Pancreas (tissue), 10 donors: Measurements from ENCODE around the gene NUDT3. TPM values are rescaled to one million over a fixed set of nuclear protein-coding genes. Genes with fewer than 3 reads are reported as not detected.
"Not testable (repeated sequence)": the region's sequence is repeated elsewhere in the genome, so short reads cannot be mapped to it uniquely, and the experiment has no call there.

Experiments used
- ATAC-seq, 4 donors: fragments of 200-7000 bp; cut with Tn5 transposase; one replicate each; pipeline versions ENCODE4 v1.8.0 to v1.9.1; 2020; ENCODE audit warnings: mild to moderate bottlenecking in 4 of 4, moderate library complexity in 4 of 4
- DNase-seq, 6 donors: peaks; one replicate each; pipeline ENCODE4 v3.0.0-alpha.2; 2020
- FAIRE-seq: peaks from 2 replicates; lab custom pipeline; 2012; peaks lifted over from hg19 to GRCh38; lab: Jason Lieb, UNC
- H3K27ac ChIP-seq, 4 donors: fragments of 200-600 bp; sonication (generic); 1 replicate in 3 of 4; 2 replicates in 1 of 4; pipeline versions ENCODE4 v1.5.0 to v1.8.0; 2020
- H3K27me3 ChIP-seq, 4 donors: fragments of 200-600 bp; one replicate each; pipeline ENCODE4 v1.8.0; 2021
- H3K36me3 ChIP-seq, 3 donors: fragments of 200-600 bp; sonication (generic) in 1 of 3; one replicate each; pipeline versions ENCODE4 v1.5.0 to v1.8.0; 2020 to 2021
- H3K4me1 ChIP-seq, 3 donors: fragments of 200-600 bp; one replicate each; pipeline ENCODE4 v1.8.0; 2021
- H3K4me3 ChIP-seq, 4 donors: fragments of 200-600 bp; sonication (generic) in 2 of 4; one replicate each; pipeline versions ENCODE4 v1.5.0 to v1.8.0; 2020 to 2021
- H3K9me3 ChIP-seq, 4 donors: fragments of 200-600 bp; one replicate each; pipeline ENCODE4 v1.8.0; 2021
- CTCF ChIP-seq, 4 donors: fragments of 200-600 bp; sonication (generic) in 3 of 4; IDR thresholded peaks; one replicate each; pipeline versions ENCODE4 v1.5.0 to v1.8.0; 2021; ENCODE audit warnings: antibody characterized with exemption in 4 of 4
- WGBS, 2 donors: extraction: QIAGEN DNeasy Blood & Tissue Kit; methylation state at CpG; one replicate each; pipeline ENCODE4 v1.1.7; 2013; 5-methylcytosine and 5-hydroxymethylcytosine counted together
- intact Hi-C, 3 donors: fragments of 100-400 bp; cut with DNase I; formaldehyde crosslinking; loops; one replicate each; pipeline versions ENCODE4 v1.11.1 to v1.14.2; 2022
- polyA plus RNA-seq, 2 donors: library from polyadenylated mRNA; stranded (reverse); fragments of 200-250 nt; gene quantifications; one replicate each; pipeline ENCODE4 v1.2.3, GENCODE V29; 2013
- total RNA-seq, 6 donors: library from RNA; stranded (reverse); fragmentation: NEBNext Ultra II Directional in 4 of 6; extraction: Animal tissue kit (Norgen Biotek cat#: 25700) in 4 of 6; gene quantifications; one replicate each; pipeline versions ENCODE4 v1.2.1 to v1.2.4, GENCODE V29; 2021 to 2023
- donor health status: healthy with polysubstance abuse.
- donor health status: DM: no; HTN: no; CAD: no; lungs with moderate emphysema.
- donor health status: DM: no; HTN: no; CAD: no.
- donor health status: control.
- donor health status: control.
- donor health status: Bipolar disorder and iron deficiency.
- donor health status: DM: yes; HTN: yes; CAD: no.
- donor health status: DM: no; HTN: no; CAD: no.
- donor health status: DM: no; HTN: no; CAD: no.
- donor health status: DM: yes; HTN: yes; CAD: no.

NUDT3 gene
- total and polyA plus RNA-seq, 8 donors = 7.1 to 20.7 (median 14.0) TPM

- ATAC-seq (no peak), DNase-seq (no peak), FAIRE-seq (no peak)
- intact Hi-C loops = no loop called here
- Histone ChIP-seq H3K27me3 (no peaks in the 10 kb centered on the region), H3K4me3 (no peak overlapping the region), H3K36me3 (no peaks in the 10 kb centered on the region), H3K27ac (no peak overlapping the region), H3K4me1 (no peaks in the 10 kb centered on the region), H3K9me3 (no peaks in the 10 kb centered on the region)
- WGBS, 2 donors = 77 to 81% methylated on average over 4 of the region's 4 CpGs
- no peak for TF ChIP-seq CTCF (IDR thresholded peaks at IDR 0.05)
Measured at GRCh38 chr6:34325633-34326032, 66.8 kb downstream of the NUDT3 start.

- H3K4me3 ChIP-seq = no peak overlapping the region
- no peaks in the 10 kb centered on the region for H3K9me3 ChIP-seq
- WGBS, 2 donors = 89 to 91% methylated on average over 8 of the region's 8 CpGs
- DNase-seq (no peak), FAIRE-seq (no peak), ATAC-seq (peak in 3 of 4 donors; percentile 25 to 56 (median 48))
- no peaks in the 10 kb centered on the region for H3K27me3 ChIP-seq
- intact Hi-C loops = no loop called here
- no peak overlapping the region for H3K27ac ChIP-seq
- H3K4me1 ChIP-seq = no peaks in the 10 kb centered on the region
- no peak for TF ChIP-seq CTCF (IDR thresholded peaks at IDR 0.05)
- no peaks in the 10 kb centered on the region for H3K36me3 ChIP-seq
Measured at GRCh38 chr6:34324738-34325444, 67.6 kb downstream of the NUDT3 start.

GRCh38 chr6:34324221-34324620, 68.2 kb downstream of the NUDT3 start:
- H3K9me3 ChIP-seq, H3K4me1 ChIP-seq, H3K27ac ChIP-seq, DNase-seq, H3K4me3 ChIP-seq, H3K36me3 ChIP-seq, H3K27me3 ChIP-seq, FAIRE-seq, ATAC-seq, intact Hi-C loops: not testable (repeated sequence)
- 95 to 100% methylated on average over 2 of the region's 2 CpGs for WGBS, 2 donors

GRCh38 chr6:34323300-34323699, 69.2 kb downstream of the NUDT3 start:
- ATAC-seq = no peak
- Histone ChIP-seq H3K36me3 (no peaks in the 10 kb centered on the region), H3K9me3 (no peaks in the 10 kb centered on the region), H3K27ac (no peak overlapping the region), H3K27me3 (no peaks in the 10 kb centered on the region), H3K4me1 (peaks cover 0 to 13% (median 3%) of the 10 kb centered on the region in 3 donors), H3K4me3 (no peak overlapping the region)
- no peak for TF ChIP-seq CTCF (IDR thresholded peaks at IDR 0.05)
- WGBS, 2 donors = 96 to 97% methylated on average over 6 of the region's 6 CpGs
- DNase-seq = no peak
- no peak for FAIRE-seq
- intact Hi-C loops = no loop called here

- Histone ChIP-seq H3K4me1 (peaks cover 0 to 13% (median 8%) of the 10 kb centered on the region in 3 donors), H3K27me3 (no peaks in the 10 kb centered on the region), H3K36me3 (no peaks in the 10 kb centered on the region), H3K9me3 (no peaks in the 10 kb centered on the region), H3K4me3 (no peak overlapping the region), H3K27ac (no peak overlapping the region)
- ATAC-seq (no peak), FAIRE-seq (no peak), DNase-seq (no peak)
- TF ChIP-seq CTCF (IDR thresholded peaks at IDR 0.05) = no peak
- 82 to 97% methylated on average over 1 of the region's 1 CpG for WGBS, 2 donors
- intact Hi-C loops = no loop called here
Measured at GRCh38 chr6:34322732-34323131, 69.7 kb downstream of the NUDT3 start.
